Activated naive CD8-positive, alpha-beta T cell treated with anti-CD3 and anti-CD28 coated beads for 36 hours (primary cell): ENCODE data around the gene PLD5. TPM values are rescaled to one million over a fixed set of nuclear protein-coding genes. Genes with fewer than 3 reads are reported as not detected.

Source experiments
- DNase-seq: peaks from one replicate; pipeline ENCODE4 v3.0.0; 2021
- H3K27ac Mint-ChIP-seq: one replicate; pipeline ENCODE4 v1.8.0; 2022; ENCODE audit warnings: mild to moderate bottlenecking, moderate library complexity, mixed read lengths
- H3K27me3 Mint-ChIP-seq: one replicate; pipeline ENCODE4 v1.8.0; 2022; ENCODE audit warnings: mild to moderate bottlenecking, mixed read lengths
- H3K36me3 Mint-ChIP-seq: one replicate; pipeline ENCODE4 v1.8.0; 2021; ENCODE audit warnings: mild to moderate bottlenecking, mixed read lengths
- H3K4me1 Mint-ChIP-seq: one replicate; pipeline ENCODE4 v1.8.0; 2021; ENCODE audit warnings: mixed read lengths
- H3K4me3 Mint-ChIP-seq: one replicate; pipeline ENCODE4 v1.8.0; 2022; ENCODE audit warnings: mild to moderate bottlenecking, moderate library complexity, mixed read lengths
- H3K9me3 Mint-ChIP-seq: one replicate; pipeline ENCODE4 v1.8.0; 2022; ENCODE audit warnings: mixed read lengths
- total RNA-seq, 2 experiments: library from RNA; stranded (reverse); gene quantifications; one replicate each; pipeline ENCODE4 v1.2.3, GENCODE V29; 2021

The PLD5 gene
- total RNA-seq, 2 experiments from 2014 or later, result not detected

- Mint-ChIP-seq H3K27ac (no peak overlapping the region), H3K27me3 (peaks cover 4% of the 10 kb centered on the region), H3K36me3 (no peaks in the 10 kb centered on the region), H3K4me3 (no peak overlapping the region), H3K4me1 (no peaks in the 10 kb centered on the region), H3K9me3 (no peaks in the 10 kb centered on the region)
- no peak for DNase-seq
These were observed 490.1 kb downstream of the PLD5 start for GRCh38 chr1:242034392-242034791.

- peaks cover 4% of the 10 kb centered on the region for H3K27me3 Mint-ChIP-seq
- no peak overlapping the region for H3K4me3 Mint-ChIP-seq
- no peaks in the 10 kb centered on the region for H3K36me3 Mint-ChIP-seq
- no peaks in the 10 kb centered on the region for H3K9me3 Mint-ChIP-seq
- H3K4me1 Mint-ChIP-seq, result no peaks in the 10 kb centered on the region
- DNase-seq, result no peak
- H3K27ac Mint-ChIP-seq, result no peak overlapping the region
These were observed 491.1 kb downstream of the PLD5 start for GRCh38 chr1:242033447-242033846.
